Body of pancreas (tissue), 4 donors: ENCODE data around the gene ASB18.
A peak's percentile ranks its signal among the peaks of the same experiment; 100 is the strongest.

Experiments
- CTCF ChIP-seq, 7 experiments: fragments of 450-650 bp in 4 of 7; fragments of 200-600 bp in 3 of 7; sonication (generic) in 3 of 7; IDR thresholded peaks; one replicate each; pipeline ENCODE4 v1.5.1; 2016 to 2019; ENCODE audit warnings: antibody characterized with exemption in 7 of 7
- POLR2A ChIP-seq, 3 donors: fragments of 450-650 bp; IDR thresholded peaks; one replicate each; pipeline ENCODE4 v1.6.1; 2016; ENCODE audit warnings: antibody characterized with exemption in 3 of 3, mild to moderate bottlenecking in 2 of 3

- TF ChIP-seq POLR2A (IDR thresholded peaks at IDR 0.05) = no peak
- TF ChIP-seq CTCF (IDR thresholded peaks at IDR 0.05) = peak; percentile 15 to 66 (median 49)
Measured at GRCh38 chr2:236180831-236181453, 83.3 kb downstream of the ASB18 start.
